GM23248 (cell line): ENCODE measurements around the gene PARP3. TPM values are rescaled to one million over a fixed set of nuclear protein-coding genes. Genes with fewer than 3 reads are reported as not detected.
"Not testable (repeated sequence)": the region's sequence is repeated elsewhere in the genome, so short reads cannot be mapped to it uniquely, and the experiment has no call there.

Source experiments
- DNase-seq: peaks from one replicate; pipeline ENCODE4 v3.0.0-alpha.2; 2015
- H2AFZ ChIP-seq: fragments of 200-600 bp; sonication (generic); 2 replicates; pipeline ENCODE4 v1.6.1; 2016; ENCODE audit warnings: antibody characterized with exemption
- H3F3A ChIP-seq: fragments of 200-600 bp; sonication (generic); 2 replicates; pipeline ENCODE4 v1.6.1; 2016; ENCODE audit warnings: mild to moderate bottlenecking, antibody characterized with exemption, mixed run types; ENCODE audit not compliant: insufficient read depth
- H3K27ac ChIP-seq: fragments of 200-600 bp; sonication (generic); 2 replicates; pipeline ENCODE4 v1.5.1; 2016; ENCODE audit warnings: mild to moderate bottlenecking
- H3K27me3 ChIP-seq: fragments of 200-600 bp; sonication (generic); replicated peaks from 2 replicates; pipeline ENCODE4 v1.6.1; 2016; ENCODE audit warnings: mild to moderate bottlenecking; ENCODE audit not compliant: insufficient read depth
- H3K36me3 ChIP-seq: fragments of 200-600 bp; sonication (generic); 2 replicates; pipeline ENCODE4 v1.6.1; 2016; ENCODE audit warnings: low read depth, mild to moderate bottlenecking
- H3K4me1 ChIP-seq: fragments of 200-600 bp; sonication (generic); 2 replicates; pipeline ENCODE4 v1.6.1; 2016; ENCODE audit warnings: mild to moderate bottlenecking; ENCODE audit not compliant: insufficient read depth
- H3K4me2 ChIP-seq: fragments of 200-600 bp; sonication (generic); one replicate; pipeline ENCODE4 v1.6.1; 2016; ENCODE audit warnings: mild to moderate bottlenecking; ENCODE audit not compliant: unreplicated experiment
- H3K4me3 ChIP-seq: fragments of 200-600 bp; sonication (generic); 2 replicates; pipeline ENCODE4 v1.5.1; 2016; ENCODE audit warnings: mild to moderate bottlenecking
- H3K79me2 ChIP-seq: fragments of 200-600 bp; sonication (generic); 2 replicates; pipeline ENCODE4 v1.6.1; 2016; ENCODE audit warnings: mild to moderate bottlenecking; ENCODE audit not compliant: insufficient read depth
- H3K9ac ChIP-seq: fragments of 200-600 bp; sonication (generic); 2 replicates; pipeline ENCODE4 v1.6.1; 2016; ENCODE audit warnings: mild to moderate bottlenecking
- H3K9me2 ChIP-seq: fragments of 200-600 bp; sonication (generic); 2 replicates; pipeline ENCODE4 v1.6.1; 2016; ENCODE audit warnings: mixed run types, mild to moderate bottlenecking, moderate library complexity; ENCODE audit not compliant: insufficient read depth
- H3K9me3 ChIP-seq: fragments of 200-600 bp; sonication (generic); one replicate; pipeline ENCODE4 v1.6.1; 2017; ENCODE audit warnings: low read depth
- H4K20me1 ChIP-seq: fragments of 200-600 bp; sonication (generic); 2 replicates; pipeline ENCODE4 v1.6.0; 2016; ENCODE audit not compliant: insufficient read depth
- EZH2 ChIP-seq: fragments of 200-600 bp; sonication (generic); IDR thresholded peaks from 2 replicates; pipeline ENCODE4 v1.6.1; 2018; ENCODE audit warnings: antibody characterized with exemption, mild to moderate bottlenecking; ENCODE audit not compliant: insufficient read depth, poor library complexity, severe bottlenecking
- EZH2phosphoT487 ChIP-seq: fragments of 200-600 bp; sonication (generic); IDR thresholded peaks from 2 replicates; pipeline ENCODE4 v1.6.1; 2018; ENCODE audit warnings: antibody characterized with exemption, moderate library complexity, mild to moderate bottlenecking, low read depth; ENCODE audit not compliant: insufficient read depth
- WGBS, 2 experiments: methylation state at CpG; one replicate each; pipeline ENCODE4 v1.1.6; 2015 to 2017; ENCODE audit warnings: low lambda C conversion rate in 2 of 2, low coverage in 1 of 2; ENCODE audit errors: missing lambda C conversion rate in 2 of 2; 5-methylcytosine and 5-hydroxymethylcytosine counted together
- in situ Hi-C: fragments of 300-500 bp; cut with MboI; formaldehyde crosslinking; loops from 2 replicates; pipeline ENCODE4 v1.15.0; 2020
- polyA plus RNA-seq: library from polyadenylated mRNA; unstranded; fragments of >200 nt; fragmentation: Nextera tagmentation; extraction: Ambion mirVana; gene quantifications from 2 replicates; pipeline ENCODE4 v1.2.1, GENCODE V29; 2016
- total RNA-seq: library from RNA; depleted of rRNA; stranded (reverse); fragments of >200 nt; shearing (Covaris generic); gene quantifications from 2 replicates; pipeline ENCODE4 v1.2.3, GENCODE V29; 2014

Gene PARP3
- total and polyA plus RNA-seq, 2 experiments from 2014 or later, result 60.4 to 80.4 TPM

DNA sequence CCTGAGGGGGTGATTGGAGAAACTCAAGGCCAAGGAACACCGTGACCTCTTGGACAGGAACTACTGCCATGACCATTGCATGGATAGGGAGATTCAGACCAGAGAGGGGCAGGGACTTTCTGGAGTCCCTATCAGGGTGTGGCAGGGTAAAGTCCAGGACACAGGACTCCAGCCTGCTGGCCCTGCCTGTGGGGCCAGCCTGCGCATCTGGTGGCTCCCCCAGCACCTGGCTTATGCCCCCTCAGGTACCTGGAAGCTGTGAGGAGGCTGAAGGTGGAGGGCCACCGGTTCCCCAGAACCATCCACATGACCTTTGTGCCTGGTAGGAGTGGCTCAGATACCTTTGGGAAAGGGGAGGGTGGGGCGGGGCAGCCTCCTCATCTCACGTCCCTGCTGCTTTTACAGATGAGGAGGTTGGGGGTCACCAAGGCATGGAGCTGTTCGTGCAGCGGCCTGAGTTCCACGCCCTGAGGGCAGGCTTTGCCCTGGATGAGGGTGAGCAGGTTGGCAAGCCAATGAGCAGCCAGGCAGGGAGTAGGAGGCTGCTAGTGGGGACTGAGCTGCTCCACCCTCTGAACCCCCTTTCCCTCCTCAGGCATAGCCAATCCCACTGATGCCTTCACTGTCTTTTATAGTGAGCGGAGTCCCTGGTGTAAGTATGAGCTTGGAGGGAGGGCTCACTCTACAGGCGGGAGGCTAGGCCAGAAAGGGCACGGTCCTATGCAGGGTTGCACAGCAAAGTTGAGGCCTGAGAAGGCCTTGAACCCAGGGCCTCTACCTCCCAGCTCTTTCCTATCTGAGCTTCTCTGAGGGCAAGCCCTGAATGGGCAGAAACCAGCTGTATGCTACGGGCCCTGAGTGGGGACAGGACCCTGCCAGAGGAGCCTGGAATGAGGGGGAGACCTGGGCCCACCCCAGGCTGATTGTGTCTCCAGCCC lies 44.1 kb downstream of the PARP3 start:
- Histone ChIP-seq H3F3A (peaks cover 15% of the 10 kb centered on the region), H3K4me3 (no peak overlapping the region), H3K4me1 (peaks cover 18% of the 10 kb centered on the region), H4K20me1 (no peaks in the 10 kb centered on the region), H3K36me3 (no peaks in the 10 kb centered on the region), H3K27me3 (no peaks in the 10 kb centered on the region), H3K9me2 (no peaks in the 10 kb centered on the region), H3K9ac (no peak overlapping the region), H3K4me2 (no peak overlapping the region), H3K9me3 (no peaks in the 10 kb centered on the region), H2AFZ (no peak overlapping the region), H3K79me2 (peaks cover 32% of the 10 kb centered on the region), H3K27ac (no peak overlapping the region)
- in situ Hi-C loops, result no loop called here
- DNase-seq, result no peak
- 82 to 84% methylated on average over 11 to 12 of the region's 12 CpGs for WGBS, 2 experiments
- TF ChIP-seq EZH2phosphoT487, result no peak
- no peak for TF ChIP-seq EZH2

DNA sequence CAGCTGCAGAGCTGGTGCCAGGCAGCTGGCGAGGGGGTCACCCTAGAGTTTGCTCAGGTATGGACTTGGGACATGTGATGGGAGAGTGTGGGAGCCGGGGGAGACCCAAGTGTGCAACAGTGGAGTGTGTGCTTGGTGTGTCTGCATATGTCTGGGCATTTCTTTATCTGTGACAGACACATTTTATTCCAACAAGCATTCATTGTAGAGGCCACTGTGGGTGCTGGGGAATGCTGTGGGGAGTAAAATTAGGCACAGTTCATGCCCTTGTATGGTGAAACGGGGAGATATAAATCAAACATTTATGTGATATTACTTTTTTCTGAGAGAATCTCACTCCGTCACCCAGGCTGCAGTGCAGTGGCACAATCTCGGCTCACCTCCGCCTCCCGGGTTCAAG lies 45.4 kb downstream of the PARP3 start:
- H3K36me3 ChIP-seq, result 0 out of 2 replicates have a peak, but pooled peaks cover 7% of the 10 kb centered on the region
- TF ChIP-seq EZH2, result no peak
- no peak for TF ChIP-seq EZH2phosphoT487

DNA sequence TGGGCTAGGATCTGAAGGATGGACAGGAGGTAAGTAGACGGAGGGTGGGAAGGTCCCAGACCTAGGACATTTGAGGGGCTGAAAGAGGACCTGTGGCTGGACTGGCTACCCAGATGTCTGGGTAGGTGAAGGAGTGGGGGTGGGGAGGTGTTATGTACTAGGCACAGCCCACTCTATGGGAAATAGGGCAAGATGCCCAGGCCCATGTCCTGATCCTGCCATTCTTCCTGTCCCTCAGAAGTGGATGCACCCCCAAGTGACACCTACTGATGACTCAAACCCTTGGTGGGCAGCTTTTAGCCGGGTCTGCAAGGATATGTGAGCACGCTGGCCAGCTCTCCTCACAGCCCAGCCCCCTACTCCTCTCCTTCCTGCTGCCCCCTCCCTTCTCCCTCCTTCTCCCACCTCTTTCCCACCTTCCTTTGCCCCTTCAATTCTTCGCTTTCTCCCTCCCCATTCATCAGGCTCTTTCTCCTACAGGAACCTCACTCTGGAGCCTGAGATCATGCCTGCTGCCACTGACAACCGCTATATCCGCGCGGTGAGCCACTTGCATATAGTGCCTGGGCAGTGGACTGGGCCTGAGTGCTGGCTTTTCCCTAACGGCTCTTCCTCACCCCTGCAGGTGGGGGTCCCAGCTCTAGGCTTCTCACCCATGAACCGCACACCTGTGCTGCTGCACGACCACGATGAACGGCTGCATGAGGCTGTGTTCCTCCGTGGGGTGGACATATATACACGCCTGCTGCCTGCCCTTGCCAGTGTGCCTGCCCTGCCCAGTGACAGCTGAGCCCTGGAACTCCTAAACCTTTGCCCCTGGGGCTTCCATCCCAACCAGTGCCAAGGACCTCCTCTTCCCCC lies 46.4 kb downstream of the PARP3 start:
- 84 to 85% methylated on average over 14 to 15 of the region's 15 CpGs for whole genome bisulfite sequencing, 2 experiments

More for the DNA sequence above, 45.4 kb downstream of the PARP3 start:
- H3K79me2 ChIP-seq, result peaks cover 29% of the 10 kb centered on the region
- no peak overlapping the region for H3K4me2 ChIP-seq
- no peak for DNase-seq
- H2AFZ ChIP-seq, result no peak overlapping the region
- peaks cover 22% of the 10 kb centered on the region for H3F3A ChIP-seq
- WGBS, 2 experiments, result 84 to 93% methylated on average over 7 of the region's 7 CpGs
- no peaks in the 10 kb centered on the region for H3K9me2 ChIP-seq
- peaks cover 11% of the 10 kb centered on the region for H3K4me1 ChIP-seq
- no peaks in the 10 kb centered on the region for H3K9me3 ChIP-seq
- in situ Hi-C loops, result no loop called here
- no peaks in the 10 kb centered on the region for H3K27me3 ChIP-seq
- no peaks in the 10 kb centered on the region for H4K20me1 ChIP-seq
- H3K9ac ChIP-seq, result no peak overlapping the region
- no peak overlapping the region for H3K4me3 ChIP-seq
- H3K27ac ChIP-seq, result no peak overlapping the region

DNA sequence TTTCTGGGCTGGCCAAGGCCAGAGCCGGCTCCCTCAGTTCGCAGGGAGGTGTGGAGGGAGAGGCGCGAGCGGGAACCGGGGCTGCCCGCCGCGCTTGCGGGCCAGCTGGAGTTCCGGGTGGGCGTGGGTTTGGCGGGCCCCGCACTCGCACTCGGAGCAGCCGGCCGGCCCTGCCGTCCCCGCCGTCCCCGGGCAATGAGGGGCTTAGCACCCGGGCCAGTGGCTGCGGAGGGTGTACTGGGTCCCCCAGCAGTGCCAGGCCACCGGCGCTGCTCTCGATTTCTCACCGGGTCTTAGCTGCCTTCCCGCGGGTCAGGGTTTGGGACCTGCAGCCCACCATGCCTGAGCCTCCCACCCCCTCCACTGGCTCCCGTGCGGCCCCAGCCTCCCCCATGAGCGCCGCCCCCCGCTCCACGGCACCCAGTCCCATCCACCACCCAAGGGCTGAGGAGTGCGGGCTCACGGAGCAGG lies 48.4 kb downstream of the PARP3 start:
- H3K4me3 ChIP-seq, H3K27me3 ChIP-seq, DNase-seq, in situ Hi-C loops, H2AFZ ChIP-seq, H3K9me2 ChIP-seq, H3K9ac ChIP-seq, H4K20me1 ChIP-seq, H3K4me2 ChIP-seq, H3K27ac ChIP-seq, H3K9me3 ChIP-seq, H3K4me1 ChIP-seq: not testable (repeated sequence)
- H3K79me2 ChIP-seq, result peaks cover 40% of the 10 kb centered on the region
- H3K36me3 ChIP-seq, result peaks cover 23% of the 10 kb centered on the region; the same call in 1 of the 2 replicates
- H3F3A ChIP-seq, result peaks cover 32% of the 10 kb centered on the region
- WGBS, 2 experiments, result 85 to 90% methylated on average over 10 to 34 of the region's 38 CpGs

More for the DNA sequence above, 46.4 kb downstream of the PARP3 start:
- H3K4me1 ChIP-seq, result peaks cover 10% of the 10 kb centered on the region
- peaks cover 37% of the 10 kb centered on the region for H3K79me2 ChIP-seq
- H3F3A ChIP-seq, result peaks cover 23% of the 10 kb centered on the region
- H3K9ac ChIP-seq, result no peak overlapping the region
- H3K27me3 ChIP-seq, result no peaks in the 10 kb centered on the region
- no peak overlapping the region for H3K27ac ChIP-seq
- H3K4me3 ChIP-seq, result no peak overlapping the region
- in situ Hi-C loops, result no loop called here
- no peak for DNase-seq
- no peaks in the 10 kb centered on the region for H3K9me3 ChIP-seq
- H2AFZ ChIP-seq, result no peak overlapping the region
- peaks cover 10% of the 10 kb centered on the region; the same call in 1 of the 2 replicates for H3K36me3 ChIP-seq
- no peak for TF ChIP-seq EZH2
- TF ChIP-seq EZH2phosphoT487, result no peak
- H3K4me2 ChIP-seq, result no peak overlapping the region
- no peaks in the 10 kb centered on the region for H4K20me1 ChIP-seq
- no peaks in the 10 kb centered on the region for H3K9me2 ChIP-seq
